Measurements from ENCODE around the gene KDM8.

- TF ChIP-seq CTCF (IDR thresholded peaks at IDR 0.05) = no peak
- TF ChIP-seq POLR2A (IDR thresholded peaks at IDR 0.05; ENCODE audit: low read depth) = no peak
- TF ChIP-seq EP300 (IDR thresholded peaks at IDR 0.05) = no peak
These were observed 25.5 kb downstream of the KDM8 start for GRCh38 chr16:27228621-27229501.
